ENCODE data around the gene TMEM87B.

TMEM87B gene

DNA sequence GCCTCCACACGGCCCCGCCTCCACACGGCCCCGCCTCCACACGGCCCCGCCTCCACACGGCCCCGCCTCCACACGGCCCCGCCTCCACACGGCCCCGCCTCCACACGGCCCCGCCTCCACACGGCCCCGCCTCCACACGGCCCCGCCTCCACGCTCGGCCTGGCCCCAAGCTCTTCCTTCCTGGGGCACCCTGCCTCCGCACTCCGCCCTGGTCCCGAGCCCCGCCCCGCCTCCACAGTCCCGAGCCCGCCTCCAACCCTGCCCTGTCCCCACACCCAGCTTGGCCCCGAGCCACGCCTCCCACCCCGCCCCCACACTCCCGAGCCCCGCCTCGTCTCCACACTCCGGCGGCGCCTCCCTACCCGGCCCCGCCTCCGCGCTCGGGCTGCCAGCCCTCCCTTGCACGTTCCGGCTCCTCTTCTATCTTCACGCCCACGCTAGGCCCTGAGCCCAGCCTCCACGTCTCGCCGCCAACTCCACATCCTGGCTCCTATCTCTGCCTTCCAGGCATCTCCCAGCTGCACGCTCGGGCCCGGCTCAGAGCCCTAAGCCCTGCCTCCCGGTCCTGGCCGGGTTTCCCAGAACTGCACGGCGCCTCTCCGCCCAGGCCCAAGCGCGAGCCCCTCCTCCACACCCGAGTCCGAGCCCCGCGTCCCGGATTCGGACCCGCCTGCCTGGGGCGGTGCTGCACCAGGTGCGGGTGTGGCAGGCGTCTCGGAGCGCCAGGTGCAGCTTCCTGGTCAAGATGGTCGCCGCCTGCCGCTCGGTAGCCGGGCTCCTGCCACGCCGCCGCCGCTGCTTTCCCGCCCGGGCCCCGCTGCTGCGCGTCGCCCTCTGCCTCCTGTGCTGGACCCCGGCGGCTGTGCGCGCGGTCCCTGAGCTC is at the start of gene TMEM87B:
TMEM87B (plus strand) TSS at position 423 of the 883 bp plus-strand sequence; CDS start at position 746, 323 bp downstream.
- peak; percentile 98 for DNase-seq (ENCODE audit: low read depth)

- DNase-seq (ENCODE audit: low read depth), result no peak
Measured at GRCh38 chr2:112005406-112006075, 49.5 kb upstream of the TMEM87B start.

- DNase-seq (ENCODE audit: low read depth), result no peak
Measured at GRCh38 chr2:112006076-112006410, 49.0 kb upstream of the TMEM87B start.

DNA sequence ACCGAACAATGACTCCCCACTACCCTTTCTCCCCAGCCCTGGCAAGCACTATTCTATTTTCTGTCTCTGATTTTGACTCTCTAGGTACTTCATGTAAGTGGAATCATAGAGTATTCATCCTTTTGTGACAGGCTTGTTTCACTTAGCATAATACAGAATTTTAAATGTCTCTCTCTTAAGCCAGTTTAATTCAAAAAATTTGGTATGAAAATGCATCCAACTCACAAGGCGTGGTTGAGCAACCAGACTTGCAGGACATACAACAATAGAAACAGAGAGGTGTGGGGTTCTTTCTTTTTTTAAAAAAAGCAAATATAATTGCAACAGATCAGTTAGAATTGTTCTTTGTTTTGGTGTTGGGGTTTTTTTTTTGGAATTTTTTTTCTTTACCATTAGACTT is 47.6 kb upstream of the TMEM87B start:
- no peak for DNase-seq (ENCODE audit: low read depth)

DNA sequence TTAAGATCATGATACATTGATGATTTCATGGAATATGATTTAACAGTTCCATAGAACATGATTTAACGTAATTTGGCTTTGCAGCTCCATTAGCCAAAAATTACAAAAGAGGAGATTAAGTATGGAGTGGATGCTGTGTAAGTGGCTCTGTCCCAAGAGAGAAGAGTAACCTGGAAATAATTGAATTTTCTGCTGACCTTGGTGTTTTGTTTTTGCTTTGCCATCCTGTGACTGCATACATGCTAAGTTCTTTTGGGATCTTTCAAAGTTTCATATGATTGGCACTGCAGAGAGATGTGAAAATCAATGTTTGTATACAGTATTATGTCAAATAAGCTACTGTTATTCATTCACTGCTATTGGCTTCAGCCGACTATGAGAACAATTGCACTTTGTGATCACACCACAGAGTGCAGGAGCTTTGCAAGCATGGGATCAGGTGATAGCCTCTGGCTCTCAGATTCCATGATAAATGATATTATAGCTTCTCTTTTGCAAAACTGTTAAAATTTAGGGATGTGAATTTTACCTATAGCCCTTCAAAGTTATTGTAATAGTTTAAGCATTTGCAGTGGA is 46.1 kb upstream of the TMEM87B start:
- no peak for DNase-seq (ENCODE audit: low read depth)

DNA sequence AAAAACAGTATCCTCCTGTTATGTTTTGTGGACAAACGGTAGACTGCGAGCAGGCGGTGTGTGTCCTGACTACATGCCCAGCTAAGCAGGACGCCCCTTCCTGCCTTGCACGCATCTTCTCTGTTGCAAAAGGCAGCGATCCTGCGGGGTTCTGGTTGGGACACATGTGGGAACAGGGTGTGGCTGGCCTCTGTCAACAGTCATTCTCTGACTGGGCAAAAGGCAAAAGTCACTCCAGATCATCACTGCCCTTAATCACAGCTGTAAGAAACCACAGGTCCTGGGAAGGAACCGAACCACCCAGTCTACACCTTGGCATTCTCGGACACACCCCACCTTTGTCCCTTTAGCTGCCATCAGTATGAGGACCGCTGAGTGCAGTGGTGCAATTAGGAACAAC is 44.3 kb upstream of the TMEM87B start:
- no peak for DNase-seq (ENCODE audit: low read depth)

- no peak for DNase-seq (ENCODE audit: low read depth)
Measured at GRCh38 chr2:112012556-112012955, 42.5 kb upstream of the TMEM87B start.

GRCh38 chr2:112018846-112019245 is 36.2 kb upstream of the TMEM87B start:
- DNase-seq (ENCODE audit: low read depth), result no peak

GRCh38 chr2:112019569-112019982 is 35.5 kb upstream of the TMEM87B start:
- DNase-seq (ENCODE audit: low read depth), result no peak

GRCh38 chr2:112020561-112020960 is 34.5 kb upstream of the TMEM87B start:
- DNase-seq (ENCODE audit: low read depth), result no peak

- DNase-seq (ENCODE audit: low read depth), result no peak
Measured at GRCh38 chr2:112021290-112021689, 33.8 kb upstream of the TMEM87B start.

DNA sequence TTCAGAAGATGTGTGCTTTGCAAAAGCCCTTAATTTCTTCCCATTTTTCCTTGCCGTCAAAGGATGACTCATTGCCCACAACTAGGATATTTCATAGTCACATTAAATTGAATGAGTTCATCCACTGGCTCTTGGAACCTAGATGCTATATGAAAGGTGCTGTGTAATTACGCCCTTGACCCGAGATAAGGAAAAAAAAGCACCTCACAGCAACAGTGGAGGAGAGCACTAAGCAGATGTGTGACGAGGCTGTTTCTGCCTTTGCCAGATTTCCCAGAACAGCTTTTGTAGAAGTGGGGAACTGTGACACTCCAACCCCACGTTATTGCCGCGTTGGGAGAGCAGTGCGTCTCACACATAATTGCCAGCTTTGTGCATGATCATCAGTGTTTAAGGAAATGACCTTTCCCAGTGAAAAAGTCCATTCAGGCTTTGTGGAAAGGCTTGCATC is 33.3 kb upstream of the TMEM87B start:
- no peak for DNase-seq (ENCODE audit: low read depth)

GRCh38 chr2:112023707-112024106 is 31.4 kb upstream of the TMEM87B start:
- DNase-seq (ENCODE audit: low read depth), result no peak

- no peak for DNase-seq (ENCODE audit: low read depth)
Measured at GRCh38 chr2:112024231-112024630, 30.8 kb upstream of the TMEM87B start.

GRCh38 chr2:112024896-112025491 is 30.1 kb upstream of the TMEM87B start:
- no peak for DNase-seq (ENCODE audit: low read depth)

GRCh38 chr2:112026509-112026908 is 28.6 kb upstream of the TMEM87B start:
- no peak for DNase-seq (ENCODE audit: low read depth)

GRCh38 chr2:112027767-112028166 is 27.3 kb upstream of the TMEM87B start:
- no peak for DNase-seq (ENCODE audit: low read depth)

DNA sequence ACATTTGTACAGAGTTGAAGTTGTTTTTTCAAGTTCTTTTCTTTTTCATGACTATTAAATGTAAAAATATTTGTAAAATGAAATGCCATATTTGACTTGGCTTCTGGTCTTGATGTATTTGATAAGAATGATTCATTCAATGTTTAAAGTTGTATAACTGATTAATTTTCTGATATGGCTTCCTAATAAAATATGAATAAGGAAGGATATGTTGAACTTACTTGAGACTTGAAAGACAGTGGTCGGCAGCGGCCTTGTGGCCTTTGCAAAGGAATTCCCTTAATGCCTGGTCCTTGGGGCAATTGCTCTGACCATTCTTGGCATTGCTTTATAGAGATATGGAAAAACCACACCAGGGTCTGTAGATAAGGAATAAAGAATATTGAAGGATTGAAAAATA is 25.9 kb upstream of the TMEM87B start:
- DNase-seq (ENCODE audit: low read depth), result no peak

GRCh38 chr2:112031473-112032223 is 23.4 kb upstream of the TMEM87B start:
- DNase-seq (ENCODE audit: low read depth), result no peak

GRCh38 chr2:112032224-112032586 is 22.9 kb upstream of the TMEM87B start:
- no peak for DNase-seq (ENCODE audit: low read depth)

DNA sequence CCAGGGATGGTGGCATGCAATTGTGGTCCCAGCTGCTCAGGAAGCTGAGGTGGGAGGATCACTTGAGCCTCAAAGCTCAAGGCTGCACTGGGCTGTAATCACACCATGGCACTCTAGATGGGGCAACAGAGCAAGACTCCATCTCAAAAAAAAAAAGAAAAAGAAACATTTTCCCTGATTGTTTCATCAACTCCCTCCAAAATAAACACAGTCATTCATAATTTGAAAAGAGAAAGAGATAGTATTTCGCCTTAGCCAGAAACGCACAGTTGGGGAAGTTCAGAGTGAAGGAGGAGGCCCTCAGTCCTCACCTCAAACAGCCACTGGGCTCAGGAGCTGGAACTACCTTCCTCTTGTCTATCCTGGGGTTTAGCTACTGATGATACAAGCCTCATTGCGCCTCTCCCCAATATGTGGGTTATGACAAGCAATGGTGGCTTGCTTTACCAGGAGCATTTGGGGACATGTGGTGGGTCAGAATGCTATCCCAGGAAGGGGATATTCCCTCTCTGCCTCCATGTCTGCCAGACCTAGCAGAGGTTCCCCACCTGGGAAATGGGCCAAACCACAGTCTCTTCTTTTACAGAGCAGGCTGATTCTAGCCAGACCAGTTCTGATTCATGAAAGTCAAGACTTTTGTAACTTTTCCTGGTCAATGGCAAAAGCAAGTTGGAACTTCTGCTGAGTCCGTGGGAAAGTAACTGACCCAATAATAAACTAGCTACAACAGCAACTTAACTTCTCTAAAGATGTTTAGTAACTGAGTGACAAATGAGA is 22.2 kb upstream of the TMEM87B start:
- DNase-seq (ENCODE audit: low read depth), result no peak

Measured in T-helper 22 cell (primary cell).